ENCODE measurements around the gene DGKI.

DNA sequence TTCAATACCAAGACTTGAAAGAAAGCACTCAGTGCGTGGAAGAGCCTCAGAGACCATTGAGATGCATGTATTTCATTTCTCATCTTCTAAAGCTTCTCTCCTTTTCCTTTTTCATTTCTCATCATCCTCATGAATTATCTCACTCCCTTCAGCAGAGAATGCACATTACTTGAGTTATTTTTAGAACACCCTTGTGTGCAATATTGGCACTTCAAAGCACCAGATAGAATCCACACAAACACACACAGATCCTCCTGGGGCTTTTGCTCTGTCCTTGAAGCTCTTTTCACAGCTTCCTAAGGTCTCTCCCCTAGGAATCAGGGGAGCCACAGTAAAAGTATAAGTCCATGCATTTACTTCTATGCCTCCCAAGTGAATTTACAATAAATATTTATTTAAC, 18.3 kb downstream of the DGKI start:
- TF ChIP-seq SIN3A (IDR thresholded peaks at IDR 0.05; ENCODE audit: low read depth) (no peak), YY1 (IDR thresholded peaks at IDR 0.05; ENCODE audit: extremely low read depth, insufficient replicate concordance, low read depth, low read length) (no peak)

Data from HCT116 (cell line).